ENCODE measurements around the gene PDZD2.

Gene PDZD2

DNA sequence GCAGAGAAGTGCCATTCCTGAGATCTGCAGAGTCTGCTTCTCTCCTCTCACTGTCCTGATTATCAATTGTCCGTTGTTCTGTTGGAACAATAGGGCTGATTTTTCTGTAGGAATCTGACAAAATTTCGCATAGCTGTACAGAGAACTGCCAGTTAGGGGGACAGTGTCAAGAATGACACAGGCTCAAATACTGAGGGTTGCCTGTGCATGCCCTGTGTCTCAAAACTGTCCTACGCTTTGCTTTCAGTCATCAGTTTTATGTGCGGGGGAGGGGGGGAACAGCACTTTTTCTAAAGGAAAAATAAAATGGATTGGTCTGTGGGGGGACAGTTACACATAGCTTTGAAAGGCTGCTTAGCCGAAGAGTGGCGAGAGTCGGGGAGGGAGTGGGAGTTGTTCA, 248.6 kb downstream of the PDZD2 start:
- H3K4me3 ChIP-seq (ENCODE audit: low read depth, low read length), result no peak overlapping the region
- DNase-seq (ENCODE audit: low read depth), result no peak
- TF ChIP-seq, protein P1, sequence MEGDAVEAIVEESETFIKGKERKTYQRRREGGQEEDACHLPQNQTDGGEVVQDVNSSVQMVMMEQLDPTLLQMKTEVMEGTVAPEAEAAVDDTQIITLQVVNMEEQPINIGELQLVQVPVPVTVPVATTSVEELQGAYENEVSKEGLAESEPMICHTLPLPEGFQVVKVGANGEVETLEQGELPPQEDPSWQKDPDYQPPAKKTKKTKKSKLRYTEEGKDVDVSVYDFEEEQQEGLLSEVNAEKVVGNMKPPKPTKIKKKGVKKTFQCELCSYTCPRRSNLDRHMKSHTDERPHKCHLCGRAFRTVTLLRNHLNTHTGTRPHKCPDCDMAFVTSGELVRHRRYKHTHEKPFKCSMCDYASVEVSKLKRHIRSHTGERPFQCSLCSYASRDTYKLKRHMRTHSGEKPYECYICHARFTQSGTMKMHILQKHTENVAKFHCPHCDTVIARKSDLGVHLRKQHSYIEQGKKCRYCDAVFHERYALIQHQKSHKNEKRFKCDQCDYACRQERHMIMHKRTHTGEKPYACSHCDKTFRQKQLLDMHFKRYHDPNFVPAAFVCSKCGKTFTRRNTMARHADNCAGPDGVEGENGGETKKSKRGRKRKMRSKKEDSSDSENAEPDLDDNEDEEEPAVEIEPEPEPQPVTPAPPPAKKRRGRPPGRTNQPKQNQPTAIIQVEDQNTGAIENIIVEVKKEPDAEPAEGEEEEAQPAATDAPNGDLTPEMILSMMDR (IDR thresholded peaks at IDR 0.05; ENCODE audit: control insufficient read depth, extremely low read depth, insufficient read depth), result no peak

DNA sequence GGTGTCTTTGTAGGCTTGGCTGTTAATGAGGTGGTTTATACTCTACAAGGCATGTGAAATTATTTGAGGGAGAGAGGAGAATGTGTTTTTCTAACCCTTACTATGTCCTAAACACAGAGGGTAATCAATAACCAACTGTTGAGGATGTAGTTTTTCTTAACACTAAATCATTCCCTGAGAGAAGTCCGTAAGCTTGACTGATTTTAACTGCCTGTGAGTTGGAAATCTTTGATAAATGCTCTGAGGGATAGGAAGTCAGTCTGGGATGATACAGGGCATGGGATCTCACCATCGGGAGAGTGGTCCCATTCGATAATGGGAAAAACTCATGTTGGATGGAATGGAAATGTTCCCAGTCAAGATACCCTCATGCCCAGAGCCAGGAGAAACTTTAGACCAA, 249.6 kb downstream of the PDZD2 start:
- no peak for DNase-seq (ENCODE audit: low read depth)
- no peak overlapping the region for H3K4me3 ChIP-seq (ENCODE audit: low read depth, low read length)
- TF ChIP-seq, protein P1 (IDR thresholded peaks at IDR 0.05; ENCODE audit: control insufficient read depth, extremely low read depth, insufficient read depth), result no peak

DNA sequence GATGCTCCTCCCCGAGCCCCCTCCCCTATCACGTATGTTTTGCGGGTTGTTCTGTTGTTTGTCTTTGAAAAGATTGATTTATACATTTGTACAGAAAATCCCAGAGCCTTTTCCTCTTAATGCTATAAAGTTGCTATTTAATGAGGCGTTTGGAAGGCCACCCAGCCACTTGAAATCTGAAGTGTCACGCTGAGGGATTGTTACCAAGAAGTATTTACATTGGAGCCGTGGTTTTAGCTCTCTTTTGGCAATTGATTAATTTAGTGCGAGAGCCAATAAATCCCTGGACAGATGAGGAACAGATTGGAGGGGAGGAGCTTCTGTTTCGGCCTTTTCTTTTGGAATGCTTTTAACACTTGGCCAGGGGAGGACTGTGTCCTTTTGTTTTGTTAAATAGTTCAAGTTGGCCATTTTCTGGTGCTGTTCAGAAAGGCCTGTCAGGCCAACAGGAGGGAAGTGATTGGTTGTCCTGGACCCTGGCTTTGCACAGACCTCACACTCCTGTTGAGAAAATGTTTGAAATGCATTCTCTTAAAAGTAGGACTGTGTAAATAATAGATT, 250.2 kb downstream of the PDZD2 start:
- DNase-seq (ENCODE audit: low read depth), result no peak
- H3K4me3 ChIP-seq (ENCODE audit: low read depth, low read length), result no peak overlapping the region
- TF ChIP-seq, protein P1 (IDR thresholded peaks at IDR 0.05; ENCODE audit: control insufficient read depth, extremely low read depth, insufficient read depth), result no peak

DNA sequence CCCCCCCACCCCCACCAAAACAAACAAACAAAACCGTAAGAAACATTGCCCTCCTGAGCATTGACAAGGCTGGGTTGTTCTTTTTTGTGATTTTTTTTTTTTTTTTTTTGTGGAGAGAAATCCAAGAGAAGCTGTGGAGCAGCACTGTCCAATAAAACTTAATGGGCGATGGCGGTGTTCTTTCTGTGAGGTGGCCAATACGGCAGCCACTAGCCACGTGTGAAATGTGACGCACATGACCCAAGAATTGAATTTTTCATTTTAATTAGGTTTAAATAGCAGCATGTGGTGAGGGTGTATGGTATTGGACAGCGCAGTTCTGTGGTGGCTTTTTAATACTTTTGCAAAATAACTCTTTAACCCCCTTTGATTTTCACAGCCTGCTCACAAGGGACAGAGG, 251.1 kb downstream of the PDZD2 start:
- H3K4me3 ChIP-seq (ENCODE audit: low read depth, low read length), result no peak overlapping the region
- no peak for DNase-seq (ENCODE audit: low read depth)
- TF ChIP-seq, protein P1 (IDR thresholded peaks at IDR 0.05; ENCODE audit: control insufficient read depth, extremely low read depth, insufficient read depth), result no peak

DNA sequence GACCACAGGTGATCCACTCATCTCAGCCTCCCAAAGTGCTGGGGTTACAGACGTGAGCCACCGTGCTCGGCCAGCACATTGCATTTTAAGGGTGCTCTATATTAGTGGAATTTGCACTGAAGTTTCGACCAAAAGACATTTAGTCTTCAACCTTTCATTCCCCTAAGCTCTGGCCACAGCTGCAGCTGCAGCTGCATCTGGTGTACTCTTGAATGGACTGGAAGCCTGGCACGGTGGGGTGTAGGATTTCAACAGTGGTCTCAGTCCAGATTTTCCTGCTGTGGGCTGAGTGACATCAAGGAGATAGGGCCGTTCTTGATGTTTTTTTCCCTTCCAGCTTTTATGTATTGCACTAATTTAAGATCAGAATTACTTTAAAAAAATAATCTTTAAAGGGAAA, 255.2 kb downstream of the PDZD2 start:
- TF ChIP-seq, protein P1 (IDR thresholded peaks at IDR 0.05; ENCODE audit: control insufficient read depth, extremely low read depth, insufficient read depth), result no peak
- no peak for DNase-seq (ENCODE audit: low read depth)
- no peak overlapping the region for H3K4me3 ChIP-seq (ENCODE audit: low read depth, low read length)

DNA sequence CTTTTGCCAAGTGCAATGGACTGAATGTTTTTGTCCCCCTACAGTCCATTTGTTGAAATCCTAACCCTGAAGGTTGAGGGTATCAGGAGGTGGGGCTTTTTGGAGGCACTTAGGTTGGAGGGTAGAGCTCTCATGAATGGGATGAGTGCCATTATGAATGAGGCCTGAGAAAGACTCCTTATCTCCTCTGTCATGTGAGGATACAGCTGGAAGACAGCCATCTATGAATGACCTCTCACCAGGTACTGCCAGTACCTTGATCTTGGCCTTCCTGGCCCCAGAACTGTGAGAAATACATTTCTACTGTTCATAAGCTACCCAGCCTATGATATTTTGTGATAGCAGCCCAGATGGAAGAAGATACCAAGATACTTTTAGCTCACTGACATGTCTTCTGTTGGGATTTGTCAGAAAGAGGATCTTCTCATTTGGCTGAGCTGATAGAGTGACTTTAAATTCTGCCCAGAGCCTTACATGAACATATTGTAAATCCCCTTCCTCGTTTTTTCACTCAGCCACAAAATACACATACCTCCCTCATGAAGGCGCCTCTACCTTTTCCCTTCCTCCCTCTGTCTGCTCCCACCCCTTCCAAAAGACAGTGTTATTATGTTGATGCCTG, 256.4 kb downstream of the PDZD2 start:
- TF ChIP-seq, protein P1 (IDR thresholded peaks at IDR 0.05; ENCODE audit: control insufficient read depth, extremely low read depth, insufficient read depth), result no peak

More for the DNA sequence above, 256.4 kb downstream of the PDZD2 start:
- DNase-seq (ENCODE audit: low read depth), result peak; percentile 19
- H3K4me3 ChIP-seq (ENCODE audit: low read depth, low read length), result no peak overlapping the region
